Measurements from ENCODE around the gene KRTAP13-3. TPM values are rescaled to one million over a fixed set of nuclear protein-coding genes. Genes with fewer than 3 reads are reported as not detected.

KRTAP13-3 gene
- total and polyA plus RNA-seq, 2 of the 8 experiments (the other 6 are each of a cell fraction or from before 2014, with no cell fraction given): not detected

DNA sequence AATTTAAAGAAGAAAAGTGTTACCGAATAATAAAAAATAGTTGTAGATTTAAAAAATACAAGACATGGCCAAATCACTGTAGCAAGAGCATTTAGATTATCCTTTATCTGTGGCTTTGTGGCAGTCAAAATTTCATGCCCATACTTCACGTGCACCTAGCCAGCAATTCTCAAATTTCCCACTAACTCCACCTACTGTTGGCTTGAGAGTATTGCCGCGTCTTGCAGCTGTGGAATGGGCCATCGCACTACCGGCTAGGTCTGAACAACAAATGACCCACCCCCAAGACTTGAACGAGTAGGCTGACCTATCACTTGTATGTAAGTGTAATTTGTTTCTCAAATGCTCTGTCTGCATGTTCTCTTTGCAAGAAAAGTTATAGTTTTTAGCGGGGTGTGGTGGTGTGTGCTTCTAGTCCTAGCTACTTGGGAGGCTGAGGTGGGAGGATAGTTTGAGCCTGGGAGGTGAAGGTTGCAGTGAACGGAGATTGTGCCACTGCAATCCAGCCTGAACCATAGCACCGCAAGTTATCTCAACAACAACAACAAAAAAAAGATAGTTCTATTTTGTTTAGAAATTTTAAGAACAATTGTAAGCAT, 8.4 kb upstream of the KRTAP13-3 start (continued):
- TF ChIP-seq JUND (IDR thresholded peaks at IDR 0.05; ENCODE audit: low read length) (peak; percentile 52; the same call in 1 of the 2 replicates), RXRA (IDR thresholded peaks at IDR 0.05; ENCODE audit: insufficient read depth, low read depth, low read length) (no peak), MAFK (IDR thresholded peaks at IDR 0.05; ENCODE audit: low read depth, low read length) (no peak), EZH2 (IDR thresholded peaks at IDR 0.05; ENCODE audit: low read depth, low read length, severe bottlenecking) (no peak), PHF8 (conservative IDR thresholded peaks at IDR 0.05; ENCODE audit: low read depth, low read length) (no peak), E2F6 (IDR thresholded peaks at IDR 0.05) (no peak), ZNF274 (IDR thresholded peaks at IDR 0.05; ENCODE audit: borderline replicate concordance, extremely low read depth, low read length) (no peak)
- TF ChIP-seq, protein P1, sequence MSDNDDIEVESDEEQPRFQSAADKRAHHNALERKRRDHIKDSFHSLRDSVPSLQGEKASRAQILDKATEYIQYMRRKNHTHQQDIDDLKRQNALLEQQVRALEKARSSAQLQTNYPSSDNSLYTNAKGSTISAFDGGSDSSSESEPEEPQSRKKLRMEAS (IDR thresholded peaks at IDR 0.05): peak; percentile 52; the same call in 1 of the 2 replicates
